Measurements from ENCODE around the gene PDLIM7. TPM values are rescaled to one million over a fixed set of nuclear protein-coding genes. Genes with fewer than 3 reads are reported as not detected.
A peak's percentile ranks its signal among the peaks of the same experiment; 100 is the strongest.

The PDLIM7 gene
- total and polyA plus RNA-seq, 2 donors (not counting 3 experiments of a cell fraction or from before 2014, with no cell fraction given), result 314 to 318 TPM

DNA sequence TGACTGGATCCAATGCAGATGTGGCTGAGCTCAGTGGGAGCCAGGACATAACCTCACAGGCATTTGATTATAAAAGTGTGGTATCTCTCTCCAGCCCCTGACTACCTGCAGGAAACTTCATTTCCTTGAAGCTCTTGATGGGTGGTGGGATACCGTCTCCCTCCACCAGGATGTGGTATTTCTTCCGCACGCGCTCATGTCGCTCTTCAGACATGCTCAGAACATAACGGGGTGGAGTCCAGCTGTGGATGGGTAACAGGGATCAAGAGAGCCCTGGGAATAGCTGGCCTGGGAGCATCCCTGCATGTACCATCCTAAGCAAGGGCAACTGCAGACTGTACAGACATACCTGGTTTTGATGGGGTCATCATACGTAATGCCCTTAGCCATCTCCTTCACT lies 18.2 kb upstream of the PDLIM7 start:
- Histone ChIP-seq H3K9ac (replicated peaks; ENCODE audit: extremely low read depth, insufficient read depth, low read length) (no peak overlapping the region), H3K9me1 (replicated peaks; ENCODE audit: control insufficient read depth, extremely low read depth, insufficient read depth, low read length) (no peaks in the 10 kb centered on the region), H3K9me3 (replicated peaks; ENCODE audit: control insufficient read depth, insufficient read depth, low read length) (no peaks in the 10 kb centered on the region), H3K27ac (ENCODE audit: insufficient read depth, low read depth, low read length) (no peak overlapping the region), H3K27me3 (ENCODE audit: control insufficient read depth in 2 of 2, insufficient read depth in 2 of 2, low read length in 2 of 2) (no peaks in the 10 kb centered on the region), H3K79me2 (ENCODE audit: control insufficient read depth, insufficient read depth, low read length) (peaks cover 14% of the 10 kb centered on the region), H4K20me1 (replicated peaks; ENCODE audit: control insufficient read depth, extremely low read depth, insufficient read depth, low read length) (no peaks in the 10 kb centered on the region), H2AFZ (ENCODE audit: low read depth, low read length) (no peak overlapping the region), H3K36me3 (ENCODE audit: control insufficient read depth in 2 of 2, extremely low read depth in 1 of 2, insufficient read depth in 2 of 2, low read length in 2 of 2) (peaks cover 7 to 49% of the 10 kb centered on the region in 2 experiments), H3K4me2 (ENCODE audit: insufficient read depth, low read length) (peak overlapping the region; percentile 50), H3K4me1 (ENCODE audit: control insufficient read depth, extremely low read depth, insufficient read depth, low read length) (peaks cover 8% of the 10 kb centered on the region), H3K4me3 (replicated peaks in 1 of 3; ENCODE audit: insufficient read depth in 1 of 3, low read depth in 1 of 3, low read length in 3 of 3) (peak overlapping the region in 1 of 3 experiments; percentile 98)
- no peak for DNase-seq (ENCODE audit: low read depth, low spot score)
- ChIA-PET CTCF (interaction anchor here (2.1 kb wide), 1 partner anchor 9 kb away, joined by 5 read pairs; no protein-coding TSS in a partner anchor), POLR2A (interaction anchor here (2.1 kb wide), 1 partner anchor 18 kb away, joined by 5 read pairs; the partner anchor contains the start of gene PDLIM7)
- dilution Hi-C loops (cut with MboI; ENCODE audit: extremely low pct_ligation_motif_present, low sequenced_read_pairs) (no loop called here), intact Hi-C loops (cut with micrococcal nuclease) (no loop called here)
- BruUV-seq (replicated peaks), result no TSS peak
- TF ChIP-seq GATA2 (IDR thresholded peaks at IDR 0.05; ENCODE audit: insufficient read depth, insufficient read length, low read depth, low read length) (no peak), MYC (IDR thresholded peaks at IDR 0.05; ENCODE audit: low read depth, low read length) (no peak), POLR2AphosphoS5 (IDR thresholded peaks at IDR 0.05; ENCODE audit: insufficient read depth, low read depth, low read length) (no peak), EZH2 (IDR thresholded peaks at IDR 0.05; ENCODE audit: borderline replicate concordance, low read depth, low read length, severe bottlenecking) (no peak), JUN (IDR thresholded peaks at IDR 0.05; ENCODE audit: borderline replicate concordance, insufficient read depth, insufficient read length, low read depth) (no peak), FOS (IDR thresholded peaks at IDR 0.05; ENCODE audit: borderline replicate concordance, insufficient read depth, low read length) (no peak), POLR2A (IDR thresholded peaks at IDR 0.05; ENCODE audit: low read depth, low read length) (no peak)
- TF ChIP-seq, protein P1, sequence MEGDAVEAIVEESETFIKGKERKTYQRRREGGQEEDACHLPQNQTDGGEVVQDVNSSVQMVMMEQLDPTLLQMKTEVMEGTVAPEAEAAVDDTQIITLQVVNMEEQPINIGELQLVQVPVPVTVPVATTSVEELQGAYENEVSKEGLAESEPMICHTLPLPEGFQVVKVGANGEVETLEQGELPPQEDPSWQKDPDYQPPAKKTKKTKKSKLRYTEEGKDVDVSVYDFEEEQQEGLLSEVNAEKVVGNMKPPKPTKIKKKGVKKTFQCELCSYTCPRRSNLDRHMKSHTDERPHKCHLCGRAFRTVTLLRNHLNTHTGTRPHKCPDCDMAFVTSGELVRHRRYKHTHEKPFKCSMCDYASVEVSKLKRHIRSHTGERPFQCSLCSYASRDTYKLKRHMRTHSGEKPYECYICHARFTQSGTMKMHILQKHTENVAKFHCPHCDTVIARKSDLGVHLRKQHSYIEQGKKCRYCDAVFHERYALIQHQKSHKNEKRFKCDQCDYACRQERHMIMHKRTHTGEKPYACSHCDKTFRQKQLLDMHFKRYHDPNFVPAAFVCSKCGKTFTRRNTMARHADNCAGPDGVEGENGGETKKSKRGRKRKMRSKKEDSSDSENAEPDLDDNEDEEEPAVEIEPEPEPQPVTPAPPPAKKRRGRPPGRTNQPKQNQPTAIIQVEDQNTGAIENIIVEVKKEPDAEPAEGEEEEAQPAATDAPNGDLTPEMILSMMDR (IDR thresholded peaks at IDR 0.05; ENCODE audit: extremely low read depth in 1 of 2, insufficient read depth in 1 of 2, low read depth in 1 of 2, low read length in 2 of 2), result no peak
- TF ChIP-seq, protein P2, sequence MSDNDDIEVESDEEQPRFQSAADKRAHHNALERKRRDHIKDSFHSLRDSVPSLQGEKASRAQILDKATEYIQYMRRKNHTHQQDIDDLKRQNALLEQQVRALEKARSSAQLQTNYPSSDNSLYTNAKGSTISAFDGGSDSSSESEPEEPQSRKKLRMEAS (IDR thresholded peaks at IDR 0.05; ENCODE audit: insufficient read depth, insufficient read length), result no peak
- FAIRE-seq, result no peak
